OCI-LY3 (cell line): ENCODE results near the gene LMTK2.

Experiments
- H2AFZ ChIP-seq: fragments of 200-600, 300-600 bp; shearing (Covaris generic); 2 replicates; pipeline ENCODE4 v1.6.0; 2014; ENCODE audit warnings: antibody characterized with exemption, low read depth, low read length
- H3K27ac ChIP-seq: fragments of 200-600, 300-600 bp; sonication (generic); 2 replicates; pipeline ENCODE4 v1.5.1; 2014; ENCODE audit warnings: mild to moderate bottlenecking, low read length, moderate library complexity, mixed read lengths
- H3K27me3 ChIP-seq: fragments of 200-600, 300-600 bp; sonication (generic); 2 replicates; pipeline ENCODE4 v1.6.1; 2014; ENCODE audit warnings: low read depth, low read length, mixed read lengths
- H3K36me3 ChIP-seq: fragments of 200-600, 300-600 bp; sonication (generic); replicated peaks from 2 replicates; pipeline ENCODE3; 2014; ENCODE audit warnings: low read depth, low read length, mixed read lengths
- H3K4me1 ChIP-seq: fragments of 300-600, 200-600 bp; sonication (generic); 2 replicates; pipeline ENCODE4 v1.6.1; 2014; ENCODE audit warnings: low read length, mixed read lengths
- H3K4me2 ChIP-seq: fragments of 200-600, 300-600 bp; sonication (generic); 2 replicates; pipeline ENCODE4 v1.6.1; 2014; ENCODE audit warnings: low read length, mixed read lengths
- H3K4me3 ChIP-seq: fragments of 300-600, 200-600 bp; sonication (generic); 2 replicates; pipeline ENCODE4 v1.5.1; 2014; ENCODE audit warnings: antibody characterized with exemption, mild to moderate bottlenecking, low read length, moderate library complexity
- H3K79me2 ChIP-seq: fragments of 300-600, 200-600 bp; shearing (Covaris generic); 2 replicates; pipeline ENCODE4 v1.6.1; 2014; ENCODE audit warnings: mild to moderate bottlenecking, low read length, mixed read lengths
- H3K9ac ChIP-seq: fragments of 300-600, 200-600 bp; shearing (Covaris generic); 2 replicates; pipeline ENCODE4 v1.6.0; 2014; ENCODE audit warnings: mild to moderate bottlenecking, low read length, moderate library complexity
- H3K9me3 ChIP-seq: fragments of 200-600, 300-600 bp; shearing (Covaris generic); 2 replicates; pipeline ENCODE4 v1.6.1; 2014; ENCODE audit warnings: low read length, mixed read lengths; ENCODE audit not compliant: insufficient read depth
- H4K20me1 ChIP-seq: fragments of 200-600, 300-600 bp; sonication (generic); 2 replicates; pipeline ENCODE4 v1.6.1; 2016; ENCODE audit warnings: low read length, mixed read lengths; ENCODE audit not compliant: insufficient read depth
- CTCF ChIP-seq: fragments of 200-600, 300-600 bp; sonication (generic); IDR thresholded peaks from 2 replicates; pipeline ENCODE4 v1.5.1; 2014; ENCODE audit warnings: antibody characterized with exemption, low read length, low read depth
- EZH2phosphoT487 ChIP-seq: fragments of 200-600 bp; shearing (Covaris generic); IDR thresholded peaks from 2 replicates; pipeline ENCODE4 v1.6.1; 2018; ENCODE audit warnings: antibody characterized with exemption, mixed run types, low read depth

The LMTK2 gene

GRCh38 chr7:98110249-98111022 is 3.8 kb downstream of the LMTK2 start:
- no peaks in the 10 kb centered on the region for H3K9me3 ChIP-seq
- H3K27me3 ChIP-seq: no peaks in the 10 kb centered on the region; the same call in 1 of the 2 replicates
- H3K9ac ChIP-seq: no peak overlapping the region
- H3K79me2 ChIP-seq: peaks cover 25% of the 10 kb centered on the region
- H3K27ac ChIP-seq: no peak overlapping the region
- peaks cover 7% of the 10 kb centered on the region for H3K4me1 ChIP-seq
- no peak overlapping the region for H3K4me2 ChIP-seq
- H2AFZ ChIP-seq: no peak overlapping the region
- H3K36me3 ChIP-seq: no peaks in the 10 kb centered on the region
- no peak overlapping the region for H3K4me3 ChIP-seq
- TF ChIP-seq EZH2phosphoT487 (no peak), CTCF (no peak)
- peaks cover 50% of the 10 kb centered on the region for H4K20me1 ChIP-seq

- Histone ChIP-seq H3K4me3 (no peak overlapping the region), H3K27me3 (no peaks in the 10 kb centered on the region; the same call in 1 of the 2 replicates), H3K9ac (no peak overlapping the region), H3K4me1 (peaks cover 7% of the 10 kb centered on the region), H3K79me2 (peaks cover 25% of the 10 kb centered on the region), H3K9me3 (no peaks in the 10 kb centered on the region), H3K27ac (no peak overlapping the region), H3K36me3 (no peaks in the 10 kb centered on the region), H2AFZ (no peak overlapping the region), H4K20me1 (peaks cover 55% of the 10 kb centered on the region), H3K4me2 (no peak overlapping the region)
- TF ChIP-seq EZH2phosphoT487 (no peak), CTCF (no peak)
Observed at GRCh38 chr7:98112077-98112476, 5.4 kb downstream of the LMTK2 start.

- H3K36me3 ChIP-seq: no peaks in the 10 kb centered on the region
- no peak overlapping the region for H3K4me3 ChIP-seq
- H3K27me3 ChIP-seq: no peaks in the 10 kb centered on the region
- no peak overlapping the region for H3K9ac ChIP-seq
- H2AFZ ChIP-seq: no peak overlapping the region
- no peak overlapping the region for H3K4me2 ChIP-seq
- no peaks in the 10 kb centered on the region for H3K9me3 ChIP-seq
- no peaks in the 10 kb centered on the region for H3K4me1 ChIP-seq
- peaks cover 56% of the 10 kb centered on the region for H4K20me1 ChIP-seq
- 0 out of 2 replicates have a peak, but pooled peaks cover 11% of the 10 kb centered on the region for H3K79me2 ChIP-seq
- H3K27ac ChIP-seq: no peak overlapping the region
- TF ChIP-seq EZH2phosphoT487 (no peak), CTCF (no peak)
Observed at GRCh38 chr7:98115746-98116525, 9.3 kb downstream of the LMTK2 start.

- peaks cover 55% of the 10 kb centered on the region for H4K20me1 ChIP-seq
- no peak overlapping the region for H3K9ac ChIP-seq
- no peak overlapping the region for H3K4me2 ChIP-seq
- 0 out of 2 replicates have a peak, but pooled peaks cover 5% of the 10 kb centered on the region for H3K79me2 ChIP-seq
- no peak for TF ChIP-seq CTCF
- TF ChIP-seq EZH2phosphoT487: no peak
- H3K36me3 ChIP-seq: no peaks in the 10 kb centered on the region
- H3K4me3 ChIP-seq: no peak overlapping the region
- H3K27ac ChIP-seq: no peak overlapping the region
- H2AFZ ChIP-seq: no peak overlapping the region
- no peaks in the 10 kb centered on the region for H3K9me3 ChIP-seq
- H3K4me1 ChIP-seq: no peaks in the 10 kb centered on the region
- no peaks in the 10 kb centered on the region for H3K27me3 ChIP-seq
Observed at GRCh38 chr7:98116656-98117461, 10.2 kb downstream of the LMTK2 start.
